ENCODE data around the gene PRKCE.
A peak's percentile ranks its signal among the peaks of the same experiment; 100 is the strongest.

The PRKCE gene

GRCh38 chr2:45750484-45750883 lies 99.0 kb downstream of the PRKCE start:
- DNase-seq (ENCODE audit: insufficient read length) (no peak), FAIRE-seq (no peak)
- TF ChIP-seq POLR2AphosphoS5 (IDR thresholded peaks at IDR 0.05; ENCODE audit: low read depth, low read length), result no peak
- TF ChIP-seq POLR2A (IDR thresholded peaks at IDR 0.05; ENCODE audit: low read depth, low read length), result no peak
- no peak for TF ChIP-seq TAF1 (IDR thresholded peaks at IDR 0.05; ENCODE audit: borderline replicate concordance, low read depth, low read length)

- no peak for FAIRE-seq
- TF ChIP-seq POLR2A (IDR thresholded peaks at IDR 0.05; ENCODE audit: low read depth, low read length) (no peak), POLR2AphosphoS5 (IDR thresholded peaks at IDR 0.05; ENCODE audit: low read depth, low read length) (no peak), TAF1 (IDR thresholded peaks at IDR 0.05; ENCODE audit: borderline replicate concordance, low read depth, low read length) (no peak)
- no peak for DNase-seq (ENCODE audit: insufficient read length)
Measured at GRCh38 chr2:45753381-45753780, 101.9 kb downstream of the PRKCE start.

- FAIRE-seq, result peak; percentile 48
- no peak for DNase-seq (ENCODE audit: insufficient read length)
- no peak for TF ChIP-seq TAF1 (IDR thresholded peaks at IDR 0.05; ENCODE audit: borderline replicate concordance, low read depth, low read length)
- no peak for TF ChIP-seq POLR2A (IDR thresholded peaks at IDR 0.05; ENCODE audit: low read depth, low read length)
- no peak for TF ChIP-seq POLR2AphosphoS5 (IDR thresholded peaks at IDR 0.05; ENCODE audit: low read depth, low read length)
Measured at GRCh38 chr2:45754131-45755010, 102.9 kb downstream of the PRKCE start.

GRCh38 chr2:45755585-45756335 lies 104.3 kb downstream of the PRKCE start:
- no peak for DNase-seq (ENCODE audit: insufficient read length)
- TF ChIP-seq POLR2A (IDR thresholded peaks at IDR 0.05; ENCODE audit: low read depth, low read length) (no peak), POLR2AphosphoS5 (IDR thresholded peaks at IDR 0.05; ENCODE audit: low read depth, low read length) (no peak), TAF1 (IDR thresholded peaks at IDR 0.05; ENCODE audit: borderline replicate concordance, low read depth, low read length) (no peak)
- FAIRE-seq, result no peak

- no peak for DNase-seq (ENCODE audit: insufficient read length)
- TF ChIP-seq POLR2A (IDR thresholded peaks at IDR 0.05; ENCODE audit: low read depth, low read length) (no peak), POLR2AphosphoS5 (IDR thresholded peaks at IDR 0.05; ENCODE audit: low read depth, low read length) (no peak), TAF1 (IDR thresholded peaks at IDR 0.05; ENCODE audit: borderline replicate concordance, low read depth, low read length) (no peak)
- FAIRE-seq, result no peak
Measured at GRCh38 chr2:45758018-45758417, 106.5 kb downstream of the PRKCE start.

GRCh38 chr2:45759310-45759851 lies 107.9 kb downstream of the PRKCE start:
- DNase-seq (ENCODE audit: insufficient read length) (no peak), FAIRE-seq (no peak)
- TF ChIP-seq POLR2AphosphoS5 (IDR thresholded peaks at IDR 0.05; ENCODE audit: low read depth, low read length), result no peak
- TF ChIP-seq TAF1 (IDR thresholded peaks at IDR 0.05; ENCODE audit: borderline replicate concordance, low read depth, low read length), result no peak
- no peak for TF ChIP-seq POLR2A (IDR thresholded peaks at IDR 0.05; ENCODE audit: low read depth, low read length)

- no peak for TF ChIP-seq POLR2A (IDR thresholded peaks at IDR 0.05; ENCODE audit: low read depth, low read length)
- no peak for TF ChIP-seq POLR2AphosphoS5 (IDR thresholded peaks at IDR 0.05; ENCODE audit: low read depth, low read length)
- TF ChIP-seq TAF1 (IDR thresholded peaks at IDR 0.05; ENCODE audit: borderline replicate concordance, low read depth, low read length), result no peak
- FAIRE-seq (no peak), DNase-seq (ENCODE audit: insufficient read length) (no peak)
Measured at GRCh38 chr2:45761635-45762034, 110.2 kb downstream of the PRKCE start.

- TF ChIP-seq TAF1 (IDR thresholded peaks at IDR 0.05; ENCODE audit: borderline replicate concordance, low read depth, low read length), result no peak
- no peak for TF ChIP-seq POLR2A (IDR thresholded peaks at IDR 0.05; ENCODE audit: low read depth, low read length)
- no peak for TF ChIP-seq POLR2AphosphoS5 (IDR thresholded peaks at IDR 0.05; ENCODE audit: low read depth, low read length)
- FAIRE-seq, result no peak
- DNase-seq (ENCODE audit: insufficient read length), result no peak
Measured at GRCh38 chr2:45763255-45763654, 111.8 kb downstream of the PRKCE start.

GRCh38 chr2:45763797-45764196 lies 112.3 kb downstream of the PRKCE start:
- DNase-seq (ENCODE audit: insufficient read length), result no peak
- TF ChIP-seq POLR2A (IDR thresholded peaks at IDR 0.05; ENCODE audit: low read depth, low read length) (no peak), TAF1 (IDR thresholded peaks at IDR 0.05; ENCODE audit: borderline replicate concordance, low read depth, low read length) (no peak), POLR2AphosphoS5 (IDR thresholded peaks at IDR 0.05; ENCODE audit: low read depth, low read length) (no peak)
- no peak for FAIRE-seq

- TF ChIP-seq TAF1 (IDR thresholded peaks at IDR 0.05; ENCODE audit: borderline replicate concordance, low read depth, low read length) (no peak), POLR2AphosphoS5 (IDR thresholded peaks at IDR 0.05; ENCODE audit: low read depth, low read length) (no peak)
- FAIRE-seq (no peak), DNase-seq (ENCODE audit: insufficient read length) (no peak)
Measured at GRCh38 chr2:45765007-45765727, 113.7 kb downstream of the PRKCE start.

GRCh38 chr2:45765728-45766254 lies 114.3 kb downstream of the PRKCE start:
- TF ChIP-seq POLR2A (IDR thresholded peaks at IDR 0.05; ENCODE audit: low read depth, low read length) (no peak), TAF1 (IDR thresholded peaks at IDR 0.05; ENCODE audit: borderline replicate concordance, low read depth, low read length) (no peak), POLR2AphosphoS5 (IDR thresholded peaks at IDR 0.05; ENCODE audit: low read depth, low read length) (no peak)
- DNase-seq (ENCODE audit: insufficient read length) (no peak), FAIRE-seq (peak; percentile 17)
